A549 treated with GW870086 at 1 μM for 4 hours (cell line): Measurements from ENCODE around the gene MRPL58. TPM values are rescaled to one million over a fixed set of nuclear protein-coding genes. Genes with fewer than 3 reads are reported as not detected.

Source experiments
- total RNA-seq: library from RNA; stranded (reverse); fragments of 200-300 nt; extraction: Qiagen RNA extraction; gene quantifications from 5 replicates; pipeline ENCODE4 v1.2.3, GENCODE V29; 2022; ENCODE audit warnings: low read depth

The MRPL58 gene
- total RNA-seq = 72.9 to 81.4 TPM (median 79.5 TPM) in 5 replicates

DNA sequence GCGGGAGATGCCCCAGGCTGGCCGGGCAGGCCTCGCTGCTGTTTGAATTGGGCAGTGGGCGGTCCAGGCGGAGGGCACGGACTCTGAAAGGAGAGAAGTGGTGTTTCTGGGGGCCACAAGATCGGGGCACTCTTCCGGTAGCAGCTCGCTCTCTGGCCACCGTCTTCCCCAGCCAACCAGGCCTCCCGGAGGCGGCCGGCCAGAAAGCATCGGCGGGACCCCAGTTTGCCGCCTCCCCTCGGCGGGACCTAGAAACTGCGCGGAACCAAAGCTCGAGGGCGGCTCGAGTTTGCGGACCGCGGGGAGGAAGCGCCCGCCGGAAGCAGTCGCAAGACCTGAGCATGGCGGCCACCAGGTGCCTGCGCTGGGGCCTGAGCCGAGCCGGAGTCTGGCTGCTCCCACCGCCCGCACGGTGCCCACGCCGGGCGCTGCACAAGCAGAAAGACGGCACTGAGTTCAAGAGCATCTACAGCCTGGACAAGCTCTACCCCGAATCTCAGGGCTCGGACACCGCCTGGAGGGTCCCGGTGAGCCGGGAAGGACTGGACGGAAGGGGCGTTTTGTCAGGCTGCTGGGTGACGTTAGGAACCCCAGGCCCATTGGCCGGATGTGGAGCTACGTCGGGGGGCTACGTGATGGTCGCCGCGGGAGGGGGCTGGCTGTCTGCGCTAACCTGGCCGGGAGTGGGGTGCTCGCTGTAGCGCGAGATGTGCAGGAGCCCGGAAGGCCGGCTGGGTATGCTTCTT is at the start of gene MRPL58:
MRPL58 (plus strand) TSS at position 325 of the 746 bp plus-strand sequence; CDS start at position 342, 17 bp downstream.

DNA sequence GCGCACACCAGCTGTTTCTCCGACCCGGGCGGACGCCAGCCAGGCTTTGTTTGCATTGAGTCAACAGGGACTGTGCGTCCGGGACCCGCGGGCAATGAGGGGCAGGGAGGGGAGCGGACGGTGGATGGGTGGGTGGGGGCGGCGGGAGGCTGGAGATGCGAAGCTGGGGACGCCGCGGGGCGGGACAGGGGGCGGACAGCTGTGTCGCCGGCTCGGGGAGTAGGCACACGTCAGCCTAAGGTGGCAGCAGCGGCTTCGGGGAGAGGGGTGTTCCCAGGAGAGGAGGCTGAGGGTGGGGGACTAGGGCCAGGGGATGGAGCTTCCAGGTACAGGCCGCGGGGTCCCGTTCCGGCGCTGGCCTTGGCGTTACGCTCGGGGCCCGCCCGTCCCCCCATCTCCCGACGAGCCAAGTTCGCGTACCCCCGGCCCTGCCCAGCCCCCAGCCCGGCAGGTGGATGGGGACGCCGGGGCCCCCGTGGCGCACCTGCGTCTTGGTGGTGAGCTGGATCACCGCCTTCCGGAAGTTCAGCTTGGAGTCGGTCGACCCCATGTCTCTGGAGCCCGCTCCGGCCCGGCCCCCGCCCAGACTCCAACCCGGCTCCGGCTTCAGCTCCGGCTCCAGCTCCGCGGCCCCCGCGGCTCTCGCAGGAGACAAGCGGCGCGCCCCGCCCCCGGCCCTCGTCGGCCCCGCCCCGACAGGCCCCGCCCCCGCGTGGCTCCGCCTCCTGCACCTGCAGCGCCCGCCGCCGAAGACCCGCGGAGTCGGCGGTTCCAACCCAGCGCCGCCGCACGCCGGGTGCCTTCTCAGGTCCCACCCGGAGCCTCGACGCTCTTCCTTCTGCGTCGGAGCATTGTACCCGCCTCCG is 40.1 kb upstream of the MRPL58 start, which contains the start of gene HID1:
HID1 (minus strand) TSS at position 653 of the 866 bp plus-strand sequence; CDS start at position 550, 103 bp downstream.

DNA sequence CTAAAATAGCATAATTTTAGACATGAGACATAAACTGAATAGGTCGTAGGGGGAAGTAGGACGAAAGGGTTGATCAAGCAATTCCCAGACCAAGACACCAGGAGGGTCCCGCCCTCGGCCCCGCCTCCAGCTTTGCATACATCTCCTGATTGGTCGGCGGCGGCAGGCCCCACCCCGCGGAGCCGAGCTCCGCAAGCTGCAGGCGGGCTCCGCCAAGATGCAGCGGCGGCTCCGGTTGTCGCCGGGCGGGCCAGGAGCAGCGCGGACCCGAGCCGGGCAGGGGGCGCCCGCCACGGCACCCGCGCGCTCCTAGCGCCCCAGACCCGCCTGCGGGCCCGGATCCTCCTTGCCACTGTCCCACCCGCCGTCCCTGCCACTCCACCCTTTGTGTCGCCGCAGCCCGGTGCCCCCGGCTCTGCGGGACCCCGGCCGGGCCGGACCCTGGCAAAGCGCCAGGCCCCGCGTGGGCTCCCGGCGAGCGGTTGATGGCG is 25.0 kb upstream of the MRPL58 start, which contains the start of gene CDR2L:
CDR2L (plus strand) TSS at position 215 of the 491 bp plus-strand sequence. CDS start 412 bp downstream, outside the sequence.

DNA sequence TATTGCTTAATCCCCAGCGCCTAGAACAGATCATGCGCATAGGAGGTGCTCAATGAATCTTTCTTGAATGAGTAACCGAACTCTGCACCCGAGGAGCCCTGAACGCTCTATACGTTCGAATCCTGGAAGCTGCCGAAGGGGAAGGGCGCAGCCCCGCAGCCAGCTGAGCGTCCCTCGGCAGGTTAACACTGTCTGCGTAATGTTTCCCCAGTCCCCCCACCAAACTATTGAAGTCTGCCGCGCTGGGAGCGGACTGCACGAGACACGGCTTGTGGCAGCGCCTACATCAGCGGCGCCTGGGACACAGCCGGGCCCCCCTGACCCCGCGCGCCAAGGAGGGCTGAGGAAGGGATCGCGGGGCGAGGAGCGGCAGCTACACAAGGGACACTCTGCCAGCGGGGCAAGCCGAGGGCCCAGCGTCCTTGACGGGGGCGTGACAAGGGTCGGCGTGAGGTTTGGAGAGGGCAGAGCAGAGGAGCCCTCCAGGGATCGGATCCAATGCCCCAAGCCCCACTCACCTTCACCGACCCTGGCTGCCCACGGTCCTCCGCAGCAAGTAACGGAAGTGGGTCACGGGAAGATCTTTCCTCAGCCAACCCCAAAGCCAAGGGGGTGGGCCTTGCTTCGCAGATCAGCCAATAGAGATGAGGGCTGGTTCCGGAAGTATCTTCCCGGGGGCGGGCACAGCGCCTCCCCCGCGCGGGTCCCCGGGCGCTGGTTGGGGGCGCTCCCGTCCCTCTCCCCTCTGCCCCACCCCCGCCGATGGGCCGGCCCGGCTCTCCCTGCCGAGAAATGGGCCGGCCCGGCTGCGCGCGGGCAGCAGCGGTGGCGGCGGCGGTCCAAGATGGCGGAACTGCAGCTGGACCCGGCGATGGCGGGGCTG is 34.2 kb downstream of the MRPL58 start, which contains the start of the genes ATP5PD and KCTD2:
ATP5PD (minus strand) TSS at position 563 of the 883 bp plus-strand sequence. CDS start 4,319 bp downstream, outside the sequence.
KCTD2 (plus strand) TSS at position 819 of the 883 bp plus-strand sequence; CDS start at position 845, 26 bp downstream.

Other genes starting within 250 kb of the MRPL58 start
- 46.7 to 62.2 TPM (median 56.4 TPM) in 5 replicates for gene NAT9, start 236.3 kb upstream of the MRPL58 start, total RNA-seq
- 0.14 to 0.37 TPM (median 0.22 TPM) in 5 replicates for gene GRIN2C, start 152.8 kb upstream of the MRPL58 start, total RNA-seq
- gene FDXR, start 139.7 kb upstream of the MRPL58 start, total RNA-seq = 48.1 to 67.0 TPM (median 61.8 TPM) in 5 replicates
- gene FADS6, start 119.0 kb upstream of the MRPL58 start, total RNA-seq = 0.09 TPM in 1 of 5 replicates, not detected in the others
- 0.07 to 0.12 TPM (median 0.11 TPM) in 5 replicates for gene USH1G, start 89.4 kb upstream of the MRPL58 start, total RNA-seq
- gene OTOP2, start 88.4 kb upstream of the MRPL58 start, total RNA-seq = 0.13 TPM in 1 of 5 replicates, not detected in the others
- not detected in 5 replicates for gene OTOP3, start 76.8 kb upstream of the MRPL58 start, total RNA-seq
- gene HID1, start 39.9 kb upstream of the MRPL58 start, total RNA-seq = 13.8 to 19.2 TPM (median 17.5 TPM) in 5 replicates
- 56.3 to 70.7 TPM (median 68.6 TPM) in 5 replicates for gene CDR2L, start 25.0 kb upstream of the MRPL58 start, total RNA-seq
- gene ATP5PD, start 34.3 kb downstream of the MRPL58 start, total RNA-seq = 492 to 570 TPM (median 501 TPM) in 5 replicates
- gene KCTD2, start 34.6 kb downstream of the MRPL58 start, total RNA-seq = 27.5 to 32.0 TPM (median 31.1 TPM) in 5 replicates
- 26.1 to 36.0 TPM (median 31.7 TPM) in 5 replicates for gene SLC16A5, start 75.3 kb downstream of the MRPL58 start, total RNA-seq
- gene ARMC7, start 97.3 kb downstream of the MRPL58 start, total RNA-seq = 17.1 to 20.9 TPM (median 18.8 TPM) in 5 replicates
- gene NT5C, start 119.1 kb downstream of the MRPL58 start, total RNA-seq = 89.6 to 134 TPM (median 128 TPM) in 5 replicates
- 739 to 848 TPM (median 789 TPM) in 5 replicates for gene JPT1, start 141.8 kb downstream of the MRPL58 start, total RNA-seq
- gene SUMO2, start 170.3 kb downstream of the MRPL58 start, total RNA-seq = 289 to 400 TPM (median 383 TPM) in 5 replicates
- gene NUP85, start 193.0 kb downstream of the MRPL58 start, total RNA-seq = 92.5 to 107 TPM (median 99.5 TPM) in 5 replicates
- gene GGA3, start 248.9 kb downstream of the MRPL58 start, total RNA-seq = 22.1 to 30.9 TPM (median 28.0 TPM) in 5 replicates
- 147 to 182 TPM (median 171 TPM) in 5 replicates for gene MRPS7, start 249.2 kb downstream of the MRPL58 start, total RNA-seq